B cell (primary cell): Measurements from ENCODE around the gene TIGD6. TPM values are rescaled to one million over a fixed set of nuclear protein-coding genes. Genes with fewer than 3 reads are reported as not detected.

Experiments used
- ATAC-seq: fragments of 200-7000 bp; cut with Tn5 transposase; one replicate; pipeline ENCODE4 v1.10.0; 2021; ENCODE audit warnings: low read depth, mild to moderate bottlenecking, moderate number of reproducible peaks, moderate library complexity
- CTCF ChIA-PET: fragments of 350-600 bp; sonication (Branson Sonifier 250); formaldehyde crosslinking; loops from one replicate; lab custom pipeline; 2021; ENCODE audit warnings: antibody characterized with exemption, inconsistent platforms; lab: Charles Lee
- POLR2A ChIA-PET: fragments of 350-600 bp; sonication (Branson Sonifier 250); formaldehyde crosslinking; loops from one replicate; lab custom pipeline; 2021; ENCODE audit warnings: antibody characterized with exemption; lab: Charles Lee
- DNase-seq: peaks from one replicate; pipeline ENCODE4 v3.0.0; 2013
- H2AFZ ChIP-seq: 2 replicates; pipeline ENCODE4 v1.6.1; 2012; ENCODE audit warnings: mild to moderate bottlenecking, low read depth, low read length; ENCODE audit not compliant: insufficient read depth, poor library complexity, severe bottlenecking
- H3K27ac ChIP-seq, 2 donors: 1 replicate in 1 of 2; 2 replicates in 1 of 2; pipeline ENCODE4 v1.5.1; 2012 to 2013; ENCODE audit warnings: low read length in 2 of 2, mild to moderate bottlenecking in 2 of 2, moderate library complexity in 1 of 2
- H3K27me3 ChIP-seq, 4 experiments: fragments of 200-600 bp in 1 of 4; sonication (generic) in 1 of 4; replicated peaks in 1 of 4; 1 replicate in 2 of 4; 2 replicates in 2 of 4; pipeline versions ENCODE4 v1.6.1 to v1.7.0; 2013 to 2016; ENCODE audit warnings: low read length in 3 of 4, mild to moderate bottlenecking in 2 of 4, mixed read lengths in 1 of 4, moderate library complexity in 1 of 4; ENCODE audit not compliant: insufficient read depth in 4 of 4, control insufficient read depth in 3 of 4; ENCODE audit errors: control extremely low read depth in 1 of 4
- H3K36me3 ChIP-seq, 2 experiments: replicated peaks in 1 of 2; 1 replicate in 1 of 2; 2 replicates in 1 of 2; pipeline versions ENCODE4 v1.6.1 to v1.7.1; 2013; ENCODE audit warnings: low read length in 1 of 2; ENCODE audit not compliant: insufficient read depth in 2 of 2, control insufficient read depth in 1 of 2; ENCODE audit errors: control extremely low read depth in 1 of 2, extremely low read depth in 1 of 2
- H3K4me1 ChIP-seq, 2 donors: fragments of 200-600 bp in 1 of 2; sonication (generic) in 1 of 2; 1 replicate in 1 of 2; 2 replicates in 1 of 2; pipeline versions ENCODE4 v1.5.1 to v1.6.1; 2013 to 2017; ENCODE audit warnings: low read length in 2 of 2; ENCODE audit not compliant: control insufficient read depth in 2 of 2, insufficient read depth in 2 of 2
- H3K4me2 ChIP-seq: replicated peaks from 2 replicates; pipeline ENCODE3; 2012; ENCODE audit warnings: mild to moderate bottlenecking, low read depth, low read length; ENCODE audit not compliant: poor library complexity, severe bottlenecking
- H3K4me3 ChIP-seq, 5 experiments: fragments of 200-600 bp in 1 of 5; sonication (generic) in 1 of 5; 1 replicate in 3 of 5; 2 replicates in 2 of 5; pipeline versions ENCODE4 v1.5.1 to v1.7.0; 2011 to 2016; ENCODE audit warnings: low read length in 4 of 5, mild to moderate bottlenecking in 4 of 5, low read depth in 2 of 5, control low read depth in 1 of 5, moderate library complexity in 1 of 5; ENCODE audit not compliant: insufficient read depth in 1 of 5; ENCODE audit errors: control extremely low read depth in 1 of 5, extremely low read depth in 1 of 5
- H3K79me2 ChIP-seq: fragments of 200-600 bp; sonication (generic); one replicate; pipeline ENCODE4 v1.6.0; 2016; ENCODE audit warnings: low read length; ENCODE audit not compliant: control insufficient read depth, insufficient read depth
- H3K9ac ChIP-seq: fragments of 200-600 bp; sonication (generic); 2 replicates; pipeline ENCODE4 v1.6.1; 2017; ENCODE audit warnings: mild to moderate bottlenecking, low read length, moderate library complexity
- H3K9me3 ChIP-seq, 3 donors: one replicate each; pipeline versions ENCODE4 v1.6.1 to v1.7.1; 2013; ENCODE audit warnings: low read length in 2 of 3; ENCODE audit not compliant: control insufficient read depth in 2 of 3, insufficient read depth in 1 of 3; ENCODE audit errors: control extremely low read depth in 1 of 3
- H4K20me1 ChIP-seq: 2 replicates; pipeline ENCODE4 v1.6.0; 2012; ENCODE audit warnings: mild to moderate bottlenecking, low read length; ENCODE audit not compliant: insufficient read depth, control insufficient read depth, poor library complexity, severe bottlenecking
- H3K27ac Mint-ChIP-seq: one replicate; pipeline ENCODE4 v1.8.0; 2021; ENCODE audit warnings: mixed read lengths
- H3K27me3 Mint-ChIP-seq: one replicate; pipeline ENCODE4 v1.8.0; 2021; ENCODE audit warnings: mixed read lengths
- H3K4me1 Mint-ChIP-seq: one replicate; pipeline ENCODE4 v1.8.0; 2021; ENCODE audit warnings: mixed read lengths
- H3K4me3 Mint-ChIP-seq: one replicate; pipeline ENCODE4 v1.8.0; 2021; ENCODE audit warnings: mixed read lengths
- H3K9me3 Mint-ChIP-seq: one replicate; pipeline ENCODE4 v1.8.0; 2022; ENCODE audit warnings: mixed read lengths; ENCODE audit not compliant: insufficient read depth
- CTCF ChIP-seq: fragments of 200-600 bp; IDR thresholded peaks from one replicate; pipeline ENCODE4 v1.8.0; 2022; ENCODE audit warnings: antibody characterized with exemption, mild to moderate bottlenecking
- EZH2 ChIP-seq: IDR thresholded peaks from 2 replicates; pipeline ENCODE4 v1.6.1; 2012; ENCODE audit warnings: borderline replicate concordance, low read depth, mild to moderate bottlenecking, moderate library complexity, low read length; ENCODE audit not compliant: insufficient read depth, poor library complexity, severe bottlenecking
- WGBS: methylation state at CpG from one replicate; pipeline ENCODE4 v1.1.5; 2013; ENCODE audit warnings: missing lambda C conversion rate; ENCODE audit not compliant: insufficient coverage; 5-methylcytosine and 5-hydroxymethylcytosine counted together
- intact Hi-C: fragments of 100-400 bp; cut with micrococcal nuclease; formaldehyde crosslinking; loops from one replicate; pipeline ENCODE4 v1.10.0; 2022
- polyA plus RNA-seq: library from polyadenylated mRNA; depleted of rRNA; stranded (reverse); fragments of >200 nt; gene quantifications from 2 replicates; pipeline ENCODE4 v1.2.3, GENCODE V29; 2012
- total RNA-seq, 2 donors: library from RNA; stranded (reverse); fragments of 120-200 nt in 1 of 2; gene quantifications; 1 replicate in 1 of 2; 2 replicates in 1 of 2; pipeline versions ENCODE4 v1.2.3 to v1.2.4, GENCODE V29; 2013 to 2022

Gene TIGD6
- total and polyA plus RNA-seq, 2 donors (not counting 1 experiment from before 2014, with no cell fraction given) = 2.1 to 5.4 TPM

DNA sequence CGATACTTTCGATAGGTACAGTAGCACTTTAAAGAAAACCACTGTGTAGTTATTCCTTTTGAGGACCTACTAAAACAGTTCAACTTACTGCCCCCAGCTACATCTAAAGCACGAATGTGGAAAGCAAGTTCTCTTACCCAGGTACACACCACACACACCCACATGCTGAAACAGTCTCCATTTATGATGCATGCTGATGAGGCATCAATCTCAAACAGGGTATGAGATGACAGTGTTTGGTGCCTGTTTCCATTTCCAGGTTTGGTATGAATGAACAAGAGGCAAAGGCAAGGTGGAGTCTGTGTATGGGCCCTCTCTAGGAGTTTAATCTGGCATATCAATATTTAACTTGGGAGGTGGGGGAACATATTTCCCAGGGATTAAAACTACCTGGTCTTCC, 14.0 kb upstream of the TIGD6 start:
- TF ChIP-seq CTCF = no peak
- no peak for TF ChIP-seq EZH2
- intact Hi-C loops = no loop called here
- Histone ChIP-seq H3K79me2 (no peaks in the 10 kb centered on the region), H3K9me3 (peaks cover 1 to 9% (median 3%) of the 10 kb centered on the region in 3 donors), H3K27me3 (no peaks in the 10 kb centered on the region), H3K4me2 (no peak overlapping the region), H3K36me3 (peaks cover 29 to 90% of the 10 kb centered on the region in 2 experiments), H4K20me1 (peaks cover 15% of the 10 kb centered on the region), H3K27ac (no peak overlapping the region), H3K4me3 (no peak overlapping the region), H2AFZ (no peak overlapping the region), H3K4me1 (no peaks in the 10 kb centered on the region), H3K9ac (no peak overlapping the region)
- ChIA-PET POLR2A (no interaction called here), CTCF (no interaction called here)
- 100% methylated on average over 1 of the region's 3 CpGs for WGBS
- ATAC-seq = no peak
- H3K27me3 Mint-ChIP-seq = no peaks in the 10 kb centered on the region
- H3K4me1 Mint-ChIP-seq = no peaks in the 10 kb centered on the region
- H3K4me3 Mint-ChIP-seq = no peak overlapping the region
- H3K9me3 Mint-ChIP-seq = peaks cover 5% of the 10 kb centered on the region
- DNase-seq = no peak
- H3K27ac Mint-ChIP-seq = no peak overlapping the region

GRCh38 chr5:150013931-150014330, 13.5 kb upstream of the TIGD6 start:
- no peaks in the 10 kb centered on the region for H3K27me3 Mint-ChIP-seq
- H3K79me2 ChIP-seq = no peaks in the 10 kb centered on the region
- peaks cover 5% of the 10 kb centered on the region for H3K9me3 Mint-ChIP-seq
- H3K4me1 Mint-ChIP-seq = no peaks in the 10 kb centered on the region
- no peak for TF ChIP-seq EZH2
- TF ChIP-seq CTCF = no peak
- POLR2A ChIA-PET = no interaction called here
- ATAC-seq (no peak), DNase-seq (no peak)
- CTCF ChIA-PET = no interaction called here
- no peaks in the 10 kb centered on the region for H3K27me3 ChIP-seq
- no peaks in the 10 kb centered on the region for H3K4me1 ChIP-seq
- peaks cover 14% of the 10 kb centered on the region for H4K20me1 ChIP-seq
- no peak overlapping the region for H2AFZ ChIP-seq
- H3K4me3 Mint-ChIP-seq = no peak overlapping the region
- H3K9me3 ChIP-seq = peaks cover 1 to 9% (median 3%) of the 10 kb centered on the region in 3 donors
- WGBS = 100% methylated on average over 2 of the region's 4 CpGs
- no peak overlapping the region for H3K4me2 ChIP-seq
- no peak overlapping the region for H3K27ac Mint-ChIP-seq
- H3K27ac ChIP-seq = no peak overlapping the region
- H3K36me3 ChIP-seq = peaks cover 29 to 87% of the 10 kb centered on the region in 2 experiments
- intact Hi-C loops = no loop called here
- no peak overlapping the region for H3K4me3 ChIP-seq
- H3K9ac ChIP-seq = no peak overlapping the region
